SK-N-MC (cell line): ENCODE results near the gene TAF1B.

Experiments
- EZH2 ChIP-seq: fragments of 200-600 bp; sonication (generic); IDR thresholded peaks from one replicate; pipeline ENCODE4 v1.6.1; 2017; ENCODE audit warnings: antibody characterized with exemption
- FOXP2 ChIP-seq: optimal IDR thresholded peaks from 2 replicates; pipeline ENCODE3; 2011; ENCODE audit warnings: mild to moderate bottlenecking, moderate library complexity; ENCODE audit not compliant: insufficient read depth; ENCODE audit errors: extremely low read length, control extremely low read depth
- POLR2AphosphoS5 ChIP-seq: IDR thresholded peaks from 2 replicates; pipeline ENCODE4 v1.6.1; 2012; ENCODE audit warnings: mild to moderate bottlenecking, low read depth, low read length, borderline replicate concordance

DNA sequence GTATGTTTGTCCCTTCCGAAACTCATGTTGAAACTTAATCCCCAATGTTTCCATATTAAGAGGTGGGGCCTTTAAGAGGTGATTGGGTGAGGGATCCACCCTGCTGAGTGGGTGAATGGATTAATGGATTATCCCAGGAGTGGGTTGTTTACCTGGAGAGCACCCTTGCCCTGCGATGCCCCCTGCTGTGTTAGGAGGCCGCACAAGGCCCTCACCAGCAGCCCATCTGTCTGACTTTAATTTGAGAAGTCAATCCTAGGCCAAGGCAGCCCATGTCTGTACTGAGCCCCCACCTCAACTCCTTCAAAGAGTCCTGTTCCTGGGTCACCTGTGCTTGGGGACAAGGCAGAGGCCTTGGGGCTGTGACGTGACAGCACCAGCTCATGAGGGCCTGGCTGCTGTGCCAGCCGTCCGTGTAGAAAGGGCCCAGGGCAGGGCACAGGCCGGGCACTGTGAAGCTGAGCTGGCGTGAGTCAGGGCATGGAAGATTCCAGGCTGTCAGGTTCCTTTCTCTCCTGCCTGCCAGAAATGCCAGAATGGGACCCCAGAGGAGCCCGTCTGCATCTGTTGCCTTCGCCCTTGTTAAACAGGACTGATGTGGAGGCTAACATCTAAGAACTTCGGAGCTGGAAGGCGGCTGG lies 21.3 kb upstream of the TAF1B start:
- TF ChIP-seq POLR2AphosphoS5 (no peak), EZH2 (no peak), FOXP2 (no peak)
